ENCODE measurements around the gene KRT13.

Gene KRT13

GRCh38 chr17:41549596-41550039 lies 44.2 kb upstream of the KRT13 start:
- Histone ChIP-seq H3K27ac (no peak overlapping the region), H3K27me3 (replicated peaks) (no peaks in the 10 kb centered on the region), H3K4me3 (ENCODE audit: low read depth, low read length) (no peak overlapping the region), H3K36me3 (replicated peaks) (no peaks in the 10 kb centered on the region)
- no peak for DNase-seq
- in situ Hi-C loops (cut with HindIII; ENCODE audit: low pct_ligation_motif_present, low sequenced_read_pairs) = no loop called here
- TF ChIP-seq CTCF (IDR thresholded peaks at IDR 0.05; ENCODE audit: low read depth, low read length, missing control alignments) = no peak

- peak; percentile 81 for DNase-seq
- in situ Hi-C loops (cut with HindIII; ENCODE audit: low pct_ligation_motif_present, low sequenced_read_pairs) = no loop called here
- no peaks in the 10 kb centered on the region for H3K27me3 ChIP-seq (replicated peaks)
- TF ChIP-seq CTCF (IDR thresholded peaks at IDR 0.05; ENCODE audit: low read depth, low read length, missing control alignments) = peak; percentile 91
- peak overlapping the region; percentile 66 for H3K27ac ChIP-seq
- H3K4me3 ChIP-seq (ENCODE audit: low read depth, low read length) = peak overlapping the region; percentile 20
- no peaks in the 10 kb centered on the region for H3K36me3 ChIP-seq (replicated peaks)
Measured at GRCh38 chr17:41548844-41549595, 43.6 kb upstream of the KRT13 start.

GRCh38 chr17:41547921-41548843 lies 42.8 kb upstream of the KRT13 start:
- Histone ChIP-seq H3K27me3 (replicated peaks) (no peaks in the 10 kb centered on the region), H3K36me3 (replicated peaks) (no peaks in the 10 kb centered on the region), H3K4me3 (ENCODE audit: low read depth, low read length) (peak overlapping the region; percentile 15), H3K27ac (peak overlapping the region; percentile 71)
- TF ChIP-seq CTCF (IDR thresholded peaks at IDR 0.05; ENCODE audit: low read depth, low read length, missing control alignments) = no peak
- DNase-seq = peak; percentile 95
- in situ Hi-C loops (cut with HindIII; ENCODE audit: low pct_ligation_motif_present, low sequenced_read_pairs) = no loop called here

- DNase-seq = no peak
- TF ChIP-seq CTCF (IDR thresholded peaks at IDR 0.05; ENCODE audit: low read depth, low read length, missing control alignments) = no peak
- H3K27ac ChIP-seq = peak overlapping the region; percentile 71
- no peaks in the 10 kb centered on the region for H3K27me3 ChIP-seq (replicated peaks)
- H3K4me3 ChIP-seq (ENCODE audit: low read depth, low read length) = no peak overlapping the region
- H3K36me3 ChIP-seq (replicated peaks) = no peaks in the 10 kb centered on the region
- in situ Hi-C loops (cut with HindIII; ENCODE audit: low pct_ligation_motif_present, low sequenced_read_pairs) = no loop called here
Measured at GRCh38 chr17:41547378-41547841, 42.0 kb upstream of the KRT13 start.

GRCh38 chr17:41546819-41547218 lies 41.4 kb upstream of the KRT13 start:
- Histone ChIP-seq H3K27me3 (replicated peaks) (no peaks in the 10 kb centered on the region), H3K27ac (no peak overlapping the region), H3K4me3 (ENCODE audit: low read depth, low read length) (no peak overlapping the region), H3K36me3 (replicated peaks) (no peaks in the 10 kb centered on the region)
- in situ Hi-C loops (cut with HindIII; ENCODE audit: low pct_ligation_motif_present, low sequenced_read_pairs) = no loop called here
- no peak for TF ChIP-seq CTCF (IDR thresholded peaks at IDR 0.05; ENCODE audit: low read depth, low read length, missing control alignments)
- DNase-seq = no peak
